MCF 10A (cell line): ENCODE data around the gene BCAP31. TPM values are rescaled to one million over a fixed set of nuclear protein-coding genes. Genes with fewer than 3 reads are reported as not detected.

Experiments
- BruUV-seq: library from RNA; stranded (reverse); fragments of 400-500 nt; replicated peaks from 2 replicates; lab custom pipeline; 2021; lab: Mats Ljungman, UMichigan
- CTCF ChIA-PET: fragments of 300-600 bp; sonication (Branson Sonifier 250); formaldehyde crosslinking; extraction: SDS; loops from one replicate; lab custom pipeline; 2021; ENCODE audit warnings: antibody characterized with exemption, inconsistent platforms; lab: Yijun Ruan, JAX
- POLR2A ChIA-PET: fragments of 300-600, 350-650 bp; sonication (Branson Sonifier 250); formaldehyde crosslinking; extraction: SDS; loops from one replicate; lab custom pipeline; 2020; ENCODE audit warnings: antibody characterized with exemption, inconsistent platforms; lab: Yijun Ruan, JAX
- DNase-seq: peaks from one replicate; pipeline ENCODE4 v3.0.0-alpha.2; 2018; ENCODE audit not compliant: unreplicated experiment
- H3K27ac Mint-ChIP-seq: one replicate; pipeline ENCODE4 v1.8.0; 2022; ENCODE audit warnings: mild to moderate bottlenecking, low read depth, mixed read lengths; ENCODE audit not compliant: unreplicated experiment
- H3K27me3 Mint-ChIP-seq: one replicate; pipeline ENCODE4 v1.8.0; 2022; ENCODE audit warnings: mixed read lengths; ENCODE audit not compliant: insufficient read depth, unreplicated experiment
- H3K36me3 Mint-ChIP-seq: one replicate; pipeline ENCODE4 v1.8.0; 2022; ENCODE audit warnings: mild to moderate bottlenecking, moderate library complexity, mixed read lengths; ENCODE audit not compliant: insufficient read depth, unreplicated experiment
- H3K4me1 Mint-ChIP-seq: one replicate; pipeline ENCODE4 v1.8.0; 2022; ENCODE audit warnings: mixed read lengths; ENCODE audit not compliant: insufficient read depth, unreplicated experiment
- H3K4me3 Mint-ChIP-seq: one replicate; pipeline ENCODE4 v1.8.0; 2022; ENCODE audit warnings: mild to moderate bottlenecking, moderate library complexity, mixed read lengths; ENCODE audit not compliant: unreplicated experiment
- H3K9me3 Mint-ChIP-seq: one replicate; pipeline ENCODE4 v1.8.0; 2022; ENCODE audit warnings: mixed read lengths; ENCODE audit not compliant: unreplicated experiment
- intact Hi-C: fragments of 100-400 bp; cut with micrococcal nuclease; formaldehyde crosslinking; loops from 2 replicates; pipeline ENCODE4 v1.14.1; 2022
- total RNA-seq: library from RNA; stranded (reverse); gene quantifications from 2 replicates; pipeline ENCODE4 v1.2.3, GENCODE V29; 2022
- TF ChIP-seq, protein P1 (sequence below): fragments of 200-600 bp; IDR thresholded peaks from one replicate; pipeline ENCODE4 v1.8.0; 2022; ENCODE audit warnings: antibody characterized with exemption, mild to moderate bottlenecking; ENCODE audit not compliant: unreplicated experiment

The BCAP31 gene
- total RNA-seq, 1 experiment from 2014 or later: 203 TPM

DNA sequence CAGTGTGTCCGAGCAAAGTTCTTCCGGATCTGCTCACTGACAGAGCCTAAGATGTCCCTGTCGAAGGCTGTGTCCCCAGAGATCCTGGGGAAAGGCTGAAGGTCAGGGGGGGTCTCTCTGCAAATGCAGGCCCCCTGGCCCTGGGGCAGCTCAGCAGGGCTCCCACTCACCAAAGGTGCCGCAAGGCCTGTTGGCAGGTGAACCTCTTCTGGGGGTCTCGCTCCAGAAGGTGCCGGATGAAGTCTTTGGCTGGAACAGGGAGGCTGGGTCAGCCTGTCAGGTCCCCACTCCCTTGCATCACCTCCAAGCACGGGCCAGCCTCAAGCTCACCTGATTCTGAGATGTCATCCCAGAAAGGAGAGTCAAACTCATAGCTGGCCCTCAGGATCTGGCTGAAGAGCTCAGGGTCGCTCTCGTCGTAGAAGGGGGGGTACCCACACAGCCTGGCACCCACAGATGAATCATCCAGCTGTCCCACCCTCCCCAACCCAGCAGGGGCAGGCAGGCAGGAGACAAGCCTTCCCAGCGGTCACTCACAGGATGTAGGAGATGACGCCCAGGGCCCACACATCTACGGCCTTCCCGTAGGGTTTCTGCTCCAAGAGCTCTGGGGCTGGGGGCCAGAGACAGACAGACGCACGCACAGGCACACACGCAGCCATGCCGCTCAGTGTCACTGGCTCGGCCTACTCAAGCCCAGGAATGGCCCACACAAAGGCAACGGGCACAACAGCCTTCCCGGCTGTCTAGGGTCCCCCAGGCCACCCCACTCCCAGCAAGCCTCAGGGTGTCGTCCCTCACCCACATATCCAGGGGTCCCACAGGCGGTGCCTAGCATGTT, 53.2 kb downstream of the BCAP31 start:
- no peaks in the 10 kb centered on the region for H3K9me3 Mint-ChIP-seq
- TF ChIP-seq, protein P1, sequence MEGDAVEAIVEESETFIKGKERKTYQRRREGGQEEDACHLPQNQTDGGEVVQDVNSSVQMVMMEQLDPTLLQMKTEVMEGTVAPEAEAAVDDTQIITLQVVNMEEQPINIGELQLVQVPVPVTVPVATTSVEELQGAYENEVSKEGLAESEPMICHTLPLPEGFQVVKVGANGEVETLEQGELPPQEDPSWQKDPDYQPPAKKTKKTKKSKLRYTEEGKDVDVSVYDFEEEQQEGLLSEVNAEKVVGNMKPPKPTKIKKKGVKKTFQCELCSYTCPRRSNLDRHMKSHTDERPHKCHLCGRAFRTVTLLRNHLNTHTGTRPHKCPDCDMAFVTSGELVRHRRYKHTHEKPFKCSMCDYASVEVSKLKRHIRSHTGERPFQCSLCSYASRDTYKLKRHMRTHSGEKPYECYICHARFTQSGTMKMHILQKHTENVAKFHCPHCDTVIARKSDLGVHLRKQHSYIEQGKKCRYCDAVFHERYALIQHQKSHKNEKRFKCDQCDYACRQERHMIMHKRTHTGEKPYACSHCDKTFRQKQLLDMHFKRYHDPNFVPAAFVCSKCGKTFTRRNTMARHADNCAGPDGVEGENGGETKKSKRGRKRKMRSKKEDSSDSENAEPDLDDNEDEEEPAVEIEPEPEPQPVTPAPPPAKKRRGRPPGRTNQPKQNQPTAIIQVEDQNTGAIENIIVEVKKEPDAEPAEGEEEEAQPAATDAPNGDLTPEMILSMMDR: no peak

DNA sequence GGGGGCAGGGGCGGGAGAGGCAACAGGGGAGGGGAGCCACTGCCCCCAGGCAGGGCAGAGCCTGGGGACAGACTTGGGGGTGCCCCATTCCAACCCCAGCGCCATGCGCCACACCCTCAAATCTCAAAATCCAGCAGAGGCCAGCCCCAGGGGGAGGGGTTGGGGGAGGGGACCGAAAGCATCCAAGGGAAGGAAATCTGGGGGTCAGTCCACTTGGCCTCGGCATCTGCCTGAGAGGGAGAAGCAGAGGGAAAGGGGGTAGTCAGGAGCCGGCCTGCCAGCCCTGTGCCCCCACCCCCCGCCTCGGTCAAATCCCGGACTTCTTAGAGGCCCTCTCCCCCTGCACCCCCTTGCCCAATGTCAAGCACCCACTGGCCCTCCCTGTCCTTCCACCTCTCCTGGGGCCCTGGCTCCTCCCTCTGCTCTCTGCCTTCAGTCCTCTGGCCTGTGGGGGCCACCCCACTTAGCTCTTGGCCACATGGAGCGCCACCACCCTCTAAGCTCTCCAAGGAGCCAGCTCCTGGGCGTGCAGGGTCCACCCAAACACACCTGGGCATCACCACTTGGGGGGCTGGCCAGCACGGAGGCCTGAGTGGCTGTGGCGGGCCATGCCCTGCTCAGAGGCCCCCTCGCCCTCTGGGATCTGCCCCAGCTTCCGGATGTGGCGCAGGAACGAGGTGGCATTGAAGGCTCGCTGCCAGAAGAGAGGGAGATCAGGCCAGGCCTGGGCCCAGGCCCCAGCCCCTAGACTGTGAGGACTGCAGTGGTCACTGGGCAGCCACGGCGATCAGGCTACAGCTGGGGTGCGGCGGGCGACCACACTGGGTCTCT, 54.1 kb downstream of the BCAP31 start:
- no peak for DNase-seq
- no peaks in the 10 kb centered on the region for H3K9me3 Mint-ChIP-seq
- no peaks in the 10 kb centered on the region for H3K27me3 Mint-ChIP-seq
- no peaks in the 10 kb centered on the region for H3K4me1 Mint-ChIP-seq
- TF ChIP-seq, protein P1: no peak
- CTCF ChIA-PET: interaction anchor here (0.5 to 4.0 kb wide), 9 partner anchors 17 to 750 kb away, joined by 3 to 45 read pairs (median 4); no protein-coding TSS in a partner anchor
- POLR2A ChIA-PET: no interaction called here
- no TSS peak for BruUV-seq
- no peak overlapping the region for H3K27ac Mint-ChIP-seq
- intact Hi-C loops: loop anchor here (5.0 kb wide), 2 partner anchors 113 to 133 kb away; no protein-coding TSS in a partner anchor
- no peaks in the 10 kb centered on the region for H3K36me3 Mint-ChIP-seq
- no peak overlapping the region for H3K4me3 Mint-ChIP-seq

More for the DNA sequence above, 53.2 kb downstream of the BCAP31 start:
- DNase-seq: no peak
- ChIA-PET POLR2A (no interaction called here), CTCF (interaction anchor here (0.5 to 1.1 kb wide), 8 partner anchors 18 to 751 kb away, joined by 3 to 5 read pairs (median 4); no protein-coding TSS in a partner anchor)
- no peak overlapping the region for H3K27ac Mint-ChIP-seq
- H3K4me3 Mint-ChIP-seq: no peak overlapping the region
- H3K27me3 Mint-ChIP-seq: no peaks in the 10 kb centered on the region
- no peaks in the 10 kb centered on the region for H3K36me3 Mint-ChIP-seq
- no peaks in the 10 kb centered on the region for H3K4me1 Mint-ChIP-seq
- no TSS peak for BruUV-seq
- intact Hi-C loops: no loop called here

DNA sequence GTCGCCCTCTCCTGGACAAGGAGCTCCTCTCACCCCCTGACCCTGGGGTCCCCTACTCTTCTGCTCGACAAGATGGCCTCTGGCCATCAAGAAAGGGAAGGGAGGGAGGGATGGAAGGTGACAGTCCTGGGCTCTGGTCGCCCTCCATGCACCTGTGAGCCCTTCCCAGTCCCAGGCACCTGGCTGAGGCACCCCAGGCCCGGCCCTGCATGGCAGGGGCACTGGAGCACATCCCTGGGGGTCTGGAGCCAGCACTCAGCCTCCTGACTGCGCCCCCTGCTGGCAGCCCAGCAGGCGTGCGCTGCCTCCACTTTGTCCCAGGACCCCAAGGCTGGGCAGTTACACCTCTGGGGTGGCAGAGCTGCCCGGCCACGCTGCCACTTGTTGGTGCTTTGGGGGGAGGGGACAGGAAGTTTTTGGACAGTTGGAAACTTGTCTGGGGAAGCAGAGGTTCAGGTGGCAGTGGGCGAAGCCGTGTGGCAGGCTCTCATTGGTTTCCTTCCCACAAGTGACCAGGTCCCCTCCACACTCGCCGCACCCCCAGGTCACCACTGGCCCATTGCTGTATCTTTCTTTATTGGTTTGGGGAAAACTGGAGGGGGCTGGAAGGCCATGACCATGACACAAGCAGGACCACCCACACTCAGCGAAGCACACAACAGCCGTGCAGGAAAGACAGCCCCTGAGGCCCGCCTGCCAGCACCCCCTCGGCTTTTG, 54.9 kb downstream of the BCAP31 start:
- no peaks in the 10 kb centered on the region for H3K36me3 Mint-ChIP-seq
- TF ChIP-seq, protein P1: peak; percentile 67
- no TSS peak for BruUV-seq
- POLR2A ChIA-PET: no interaction called here
- CTCF ChIA-PET: interaction anchor here (0.5 to 4.0 kb wide), 19 partner anchors 9 to 1424 kb away, joined by 3 to 45 read pairs (median 4); no protein-coding TSS in a partner anchor
- H3K4me3 Mint-ChIP-seq: no peak overlapping the region
- no peaks in the 10 kb centered on the region for H3K9me3 Mint-ChIP-seq
- no peaks in the 10 kb centered on the region for H3K4me1 Mint-ChIP-seq
- no peak overlapping the region for H3K27ac Mint-ChIP-seq
- DNase-seq: no peak
- intact Hi-C loops: loop anchor here (5.0 kb wide), 2 partner anchors 112 to 132 kb away; no protein-coding TSS in a partner anchor
- H3K27me3 Mint-ChIP-seq: no peaks in the 10 kb centered on the region
